Endothelial cell of umbilical vein (primary cell): ENCODE data around the gene LDHD. TPM values are rescaled to one million over a fixed set of nuclear protein-coding genes. Genes with fewer than 3 reads are reported as not detected.

Source experiments
- BruUV-seq: library from RNA; stranded (reverse); fragments of 400-500 nt; replicated peaks from 2 replicates; lab custom pipeline; 2021; lab: Mats Ljungman, UMichigan
- CTCF ChIA-PET: fragments of 300-600, 350-600 bp; sonication (Branson Sonifier 250); formaldehyde crosslinking; loops from one replicate; lab custom pipeline; 2021; ENCODE audit warnings: antibody characterized with exemption, inconsistent platforms; lab: Charles Lee
- POLR2A ChIA-PET: fragments of 300-600, 350-600 bp; sonication (Branson Sonifier 250); formaldehyde crosslinking; loops from one replicate; lab custom pipeline; 2021; ENCODE audit warnings: antibody characterized with exemption, inconsistent platforms; lab: Charles Lee
- DNase-seq: peaks from one replicate; pipeline ENCODE4 v3.0.0-alpha.2; 2011; ENCODE audit warnings: low read depth, low spot score
- FAIRE-seq: peaks from 2 replicates; lab custom pipeline; 2011; peaks lifted over from hg19 to GRCh38; lab: Jason Lieb, UNC
- H2AFZ ChIP-seq: 2 replicates; pipeline ENCODE4 v1.6.0; 2012; ENCODE audit warnings: low read depth, low read length, control low read depth, inconsistent platforms
- H3K27ac ChIP-seq: 2 replicates; pipeline ENCODE4 v1.5.1; 2011; ENCODE audit warnings: low read depth, mild to moderate bottlenecking, control low read depth, low read length, moderate library complexity; ENCODE audit not compliant: insufficient read depth
- H3K27me3 ChIP-seq, 2 experiments: 2 replicates each; pipeline versions ENCODE4 v1.6.0 to v1.6.1; 2011; ENCODE audit warnings: low read length in 2 of 2, mixed read lengths in 1 of 2; ENCODE audit not compliant: control insufficient read depth in 2 of 2, insufficient read depth in 2 of 2
- H3K36me3 ChIP-seq, 2 experiments: 2 replicates in 1 of 2; 3 replicates in 1 of 2; pipeline ENCODE4 v1.5.1; 2011; ENCODE audit warnings: low read length in 2 of 2, mild to moderate bottlenecking in 1 of 2, moderate library complexity in 1 of 2; ENCODE audit not compliant: control insufficient read depth in 2 of 2, insufficient read depth in 2 of 2; ENCODE audit errors: extremely low read depth in 1 of 2
- H3K4me1 ChIP-seq: 3 replicates; pipeline ENCODE4 v1.5.1; 2011; ENCODE audit warnings: mild to moderate bottlenecking, low read length; ENCODE audit not compliant: control insufficient read depth, insufficient read depth; ENCODE audit errors: extremely low read depth
- H3K4me2 ChIP-seq: 2 replicates; pipeline ENCODE4 v1.6.1; 2011; ENCODE audit warnings: low read length, control low read depth, mixed read lengths; ENCODE audit not compliant: insufficient read depth
- H3K4me3 ChIP-seq, 3 experiments: fragments of 200-600 bp in 1 of 3; sonication (generic), shearing (Covaris generic) in 1 of 3; replicated peaks in 1 of 3; 2 replicates each; pipeline ENCODE4 v1.5.1; 2011 to 2016; ENCODE audit warnings: control low read depth in 3 of 3, low read length in 3 of 3, mild to moderate bottlenecking in 2 of 3, inconsistent platforms in 1 of 3, low read depth in 1 of 3, moderate library complexity in 1 of 3; ENCODE audit not compliant: insufficient read depth in 1 of 3
- H3K79me2 ChIP-seq: 2 replicates; pipeline ENCODE4 v1.6.0; 2012; ENCODE audit warnings: low read length, inconsistent platforms; ENCODE audit not compliant: control insufficient read depth, insufficient read depth
- H3K9ac ChIP-seq: replicated peaks from 2 replicates; pipeline ENCODE3; 2011; ENCODE audit warnings: low read length, control low read depth; ENCODE audit not compliant: insufficient read depth; ENCODE audit errors: extremely low read depth
- H3K9me1 ChIP-seq: replicated peaks from 3 replicates; pipeline ENCODE4 v1.6.0; 2011; ENCODE audit warnings: mild to moderate bottlenecking, low read length; ENCODE audit not compliant: control insufficient read depth, insufficient read depth; ENCODE audit errors: extremely low read depth
- H3K9me3 ChIP-seq: replicated peaks from 2 replicates; pipeline ENCODE4 v1.5.1; 2012; ENCODE audit warnings: low read length, inconsistent platforms; ENCODE audit not compliant: control insufficient read depth, insufficient read depth
- H4K20me1 ChIP-seq: replicated peaks from 2 replicates; pipeline ENCODE3; 2011; ENCODE audit warnings: mild to moderate bottlenecking, low read length; ENCODE audit not compliant: control insufficient read depth, insufficient read depth; ENCODE audit errors: extremely low read depth
- EZH2 ChIP-seq: IDR thresholded peaks from 2 replicates; pipeline ENCODE4 v1.6.1; 2012; ENCODE audit warnings: borderline replicate concordance, low read depth, mild to moderate bottlenecking, moderate library complexity, low read length, inconsistent platforms; ENCODE audit not compliant: severe bottlenecking
- FOS ChIP-seq: IDR thresholded peaks from 2 replicates; pipeline ENCODE4 v1.6.1; 2011; ENCODE audit warnings: mild to moderate bottlenecking, low read length, moderate library complexity, borderline replicate concordance; ENCODE audit not compliant: insufficient read depth
- GATA2 ChIP-seq: IDR thresholded peaks from 2 replicates; pipeline ENCODE4 v1.7.0; 2011; ENCODE audit warnings: low read depth, mild to moderate bottlenecking, moderate library complexity, mixed read lengths, low read length; ENCODE audit not compliant: insufficient read length, insufficient read depth
- JUN ChIP-seq: IDR thresholded peaks from 2 replicates; pipeline ENCODE4 v1.6.1; 2011; ENCODE audit warnings: borderline replicate concordance, low read depth; ENCODE audit not compliant: insufficient read length, insufficient read depth
- MAX ChIP-seq: IDR thresholded peaks from 2 replicates; pipeline ENCODE4 v1.6.1; 2011; ENCODE audit not compliant: insufficient read depth, insufficient read length
- MYC ChIP-seq: IDR thresholded peaks from one replicate; pipeline ENCODE4 v1.6.1; 2011; ENCODE audit warnings: mild to moderate bottlenecking, low read depth, low read length
- POLR2A ChIP-seq: IDR thresholded peaks from 2 replicates; pipeline ENCODE4 v1.6.1; 2012; ENCODE audit warnings: low read depth, mild to moderate bottlenecking, control low read depth, low read length
- POLR2AphosphoS5 ChIP-seq: IDR thresholded peaks from 2 replicates; pipeline ENCODE4 v1.6.1; 2012; ENCODE audit warnings: low read depth, mild to moderate bottlenecking, control low read depth, low read length, moderate library complexity; ENCODE audit not compliant: insufficient read depth
- dilution Hi-C: fragments of 300-500 bp; cut with MboI; formaldehyde crosslinking; loops from one replicate; pipeline ENCODE4 v1.15.0; 2019; ENCODE audit warnings: low sequenced_read_pairs; ENCODE audit not compliant: extremely low pct_ligation_motif_present
- intact Hi-C: fragments of 100-400 bp; cut with micrococcal nuclease; formaldehyde crosslinking; loops from one replicate; pipeline ENCODE4 v1.10.0; 2022
- polyA plus RNA-seq, 4 experiments: library from polyadenylated mRNA; depleted of rRNA in 3 of 4; stranded (reverse) in 3 of 4; unstranded in 1 of 4; fragments of >200 nt; gene quantifications; 2 replicates each; pipeline versions ENCODE4 v1.2.1 to v1.2.3, GENCODE V29; 2011 to 2012; ENCODE audit warnings: missing spikeins in 1 of 4
- total RNA-seq: library from RNA; stranded (reverse); gene quantifications from 2 replicates; pipeline ENCODE4 v1.2.3, GENCODE V29; 2021

LDHD gene
- total and polyA plus RNA-seq, 2 donors (not counting 3 experiments of a cell fraction or from before 2014, with no cell fraction given) = 0.41 TPM; not detected in 1

GRCh38 chr16:75099075-75099667, 17.4 kb downstream of the LDHD start:
- H3K9me1 ChIP-seq = no peaks in the 10 kb centered on the region
- H3K4me2 ChIP-seq = no peak overlapping the region
- H2AFZ ChIP-seq = no peak overlapping the region
- intact Hi-C loops (no loop called here), dilution Hi-C loops (no loop called here)
- H3K4me1 ChIP-seq = peaks cover 11% of the 10 kb centered on the region
- H3K27me3 ChIP-seq = no peaks in the 10 kb centered on the region
- no peak for TF ChIP-seq JUN
- no peak for TF ChIP-seq EZH2
- no peak for TF ChIP-seq MAX
- no peak for TF ChIP-seq MYC
- no peak for TF ChIP-seq POLR2AphosphoS5
- no peak for TF ChIP-seq FOS
- no peak for TF ChIP-seq GATA2
- no peak for TF ChIP-seq POLR2A
- POLR2A ChIA-PET = no interaction called here
- H4K20me1 ChIP-seq = no peaks in the 10 kb centered on the region
- no peak overlapping the region for H3K4me3 ChIP-seq
- no peaks in the 10 kb centered on the region for H3K9me3 ChIP-seq
- DNase-seq (no peak), FAIRE-seq (no peak)
- H3K79me2 ChIP-seq = no peaks in the 10 kb centered on the region
- H3K36me3 ChIP-seq = peaks cover 0 to 7% of the 10 kb centered on the region in 2 experiments
- BruUV-seq = no TSS peak
- CTCF ChIA-PET = interaction anchor here (1.0 to 3.9 kb wide), 5 partner anchors 12 to 101 kb away, joined by 3 to 15 read pairs (median 11); partner anchors contain the start of gene ZNRF1
- H3K9ac ChIP-seq = no peak overlapping the region
- H3K27ac ChIP-seq = no peak overlapping the region
